Measurements from ENCODE around the gene SUFU. TPM values are rescaled to one million over a fixed set of nuclear protein-coding genes. Genes with fewer than 3 reads are reported as not detected.
"Not testable (repeated sequence)": the region's sequence is repeated elsewhere in the genome, so short reads cannot be mapped to it uniquely, and the experiment has no call there.

Gene SUFU
- total RNA-seq, 1 experiment from 2014 or later: 12.6 TPM

DNA sequence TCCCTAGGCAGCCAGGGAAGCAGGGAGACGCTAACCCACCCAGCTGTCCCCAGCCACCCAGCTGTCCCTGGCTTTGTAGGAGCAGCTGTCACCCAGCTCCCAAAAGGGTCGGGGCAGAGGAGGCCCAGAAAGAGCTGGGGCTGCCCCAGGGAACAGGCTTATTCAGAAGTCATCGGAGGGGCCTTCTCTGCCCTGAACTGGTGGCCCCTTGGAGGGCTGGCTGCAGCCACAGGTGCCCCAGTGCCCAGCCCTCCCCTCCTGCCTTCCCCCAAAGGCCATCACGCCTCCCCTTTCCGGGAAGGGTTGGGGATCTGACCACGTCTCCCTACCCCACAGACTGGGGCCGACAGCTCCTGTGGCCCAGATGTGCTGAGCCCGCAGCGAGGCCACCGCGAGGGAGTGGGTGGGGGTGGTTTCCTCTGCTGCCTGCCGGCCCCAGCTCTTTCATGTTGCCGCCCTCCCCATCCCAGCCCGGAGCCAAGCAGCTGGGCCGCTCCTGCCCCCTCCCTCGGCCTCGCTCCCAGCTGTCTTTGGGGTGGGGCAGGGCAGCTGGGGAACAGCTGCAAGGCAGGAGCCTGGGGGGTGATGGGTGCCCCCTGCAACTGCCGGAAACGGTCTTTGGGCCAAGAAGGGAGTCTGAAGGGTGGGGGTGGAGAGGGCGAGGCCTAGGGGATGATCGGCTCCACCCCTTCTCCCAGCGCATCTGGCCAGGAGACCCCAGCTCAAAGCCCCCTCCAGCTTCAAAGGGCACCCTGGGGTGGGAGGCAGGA is 157.3 kb downstream of the SUFU start:
- peak; percentile 99 for DNase-seq
- Histone ChIP-seq H3K4me1 (peaks cover 31% of the 10 kb centered on the region), H3K9me3 (replicated peaks) (no peaks in the 10 kb centered on the region), H3K4me3 (peak overlapping the region; percentile 26), H3K36me3 (peaks cover 15% of the 10 kb centered on the region), H3K27me3 (no peaks in the 10 kb centered on the region), H3K27ac (peak overlapping the region; percentile 97)

DNA sequence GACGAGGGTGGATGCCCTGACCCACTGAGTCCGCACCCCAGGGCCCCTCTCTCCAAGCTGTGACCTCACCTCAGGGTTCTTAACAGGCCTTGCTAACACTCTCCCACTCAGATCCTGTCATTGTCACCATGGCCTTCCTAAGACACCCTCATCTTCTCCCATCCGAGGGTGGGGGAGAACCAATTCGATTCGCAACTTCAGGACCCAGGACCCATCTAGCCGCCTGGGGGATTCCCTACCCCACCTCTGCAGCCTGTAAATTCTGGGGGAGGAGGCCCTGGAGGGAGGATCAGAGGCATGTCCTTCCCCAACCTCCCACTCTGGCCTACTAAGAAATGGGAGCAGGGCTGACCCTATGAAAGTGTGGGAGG is 157.9 kb downstream of the SUFU start:
- peaks cover 11% of the 10 kb centered on the region; the same call in 1 of the 2 replicates for H3K36me3 ChIP-seq
- H3K4me3 ChIP-seq: peak overlapping the region; percentile 18
- DNase-seq: no peak
- peaks cover 33% of the 10 kb centered on the region for H3K4me1 ChIP-seq
- no peaks in the 10 kb centered on the region for H3K27me3 ChIP-seq
- peak overlapping the region; percentile 97 for H3K27ac ChIP-seq
- no peaks in the 10 kb centered on the region for H3K9me3 ChIP-seq (replicated peaks)

DNA sequence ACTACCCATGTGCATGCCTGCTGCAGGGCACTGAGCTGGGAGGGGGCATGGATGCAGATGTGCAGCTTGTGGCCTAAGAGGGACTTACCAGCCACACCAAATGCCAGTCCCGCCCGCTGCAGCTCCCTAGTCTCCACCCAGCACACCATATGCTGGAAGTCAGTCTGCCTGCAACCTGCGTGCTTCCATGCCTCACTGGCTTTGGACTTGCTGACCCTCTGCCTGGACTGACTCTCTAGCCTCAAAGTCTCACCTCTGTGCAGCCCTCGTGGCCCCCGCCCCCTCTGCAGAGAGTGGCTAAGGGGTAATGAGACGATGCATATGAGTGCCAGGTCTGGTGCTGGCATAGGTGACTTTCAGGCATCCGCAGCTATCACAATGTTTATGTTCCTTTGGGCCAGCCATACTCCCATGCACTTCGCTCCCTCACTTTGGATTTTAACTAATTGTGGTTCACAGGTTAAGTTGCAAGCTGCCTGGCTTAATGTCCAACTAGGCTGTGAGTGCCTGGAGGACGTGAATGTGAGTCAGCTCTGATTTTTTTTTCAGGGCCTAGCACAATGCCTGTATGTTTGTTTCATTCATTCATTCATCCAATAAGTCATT is 162.2 kb downstream of the SUFU start:
- Histone ChIP-seq H3K9me3 (replicated peaks) (no peaks in the 10 kb centered on the region), H3K4me1 (peaks cover 52% of the 10 kb centered on the region), H3K36me3 (no peaks in the 10 kb centered on the region), H3K4me3 (no peak overlapping the region), H3K27me3 (no peaks in the 10 kb centered on the region), H3K27ac (no peak overlapping the region)
- DNase-seq: no peak

DNA sequence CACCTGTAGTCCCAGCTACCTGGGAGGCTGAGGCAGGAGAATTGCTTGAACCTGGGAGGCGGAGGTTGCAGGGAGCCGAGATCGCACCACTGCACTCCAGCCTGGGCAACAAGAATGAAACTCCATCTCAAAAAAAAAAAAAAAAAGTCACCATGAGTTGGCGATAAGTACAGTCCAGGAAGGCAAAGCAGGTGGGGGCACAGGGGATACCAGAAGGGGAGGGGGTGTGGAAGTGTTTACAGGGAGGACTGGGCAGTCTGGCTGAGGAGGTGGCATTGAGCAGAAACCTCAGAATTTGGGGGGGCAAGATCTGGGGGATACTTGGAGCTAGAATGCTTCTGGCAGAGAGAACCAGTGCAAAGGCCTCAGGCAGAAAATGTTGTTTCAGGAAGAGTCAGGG is 163.6 kb downstream of the SUFU start:
- not testable (repeated sequence) for H3K27ac ChIP-seq; H3K4me3 ChIP-seq; H3K9me3 ChIP-seq (replicated peaks); H3K27me3 ChIP-seq; DNase-seq; H3K36me3 ChIP-seq
- H3K4me1 ChIP-seq: peaks cover 43% of the 10 kb centered on the region

DNA sequence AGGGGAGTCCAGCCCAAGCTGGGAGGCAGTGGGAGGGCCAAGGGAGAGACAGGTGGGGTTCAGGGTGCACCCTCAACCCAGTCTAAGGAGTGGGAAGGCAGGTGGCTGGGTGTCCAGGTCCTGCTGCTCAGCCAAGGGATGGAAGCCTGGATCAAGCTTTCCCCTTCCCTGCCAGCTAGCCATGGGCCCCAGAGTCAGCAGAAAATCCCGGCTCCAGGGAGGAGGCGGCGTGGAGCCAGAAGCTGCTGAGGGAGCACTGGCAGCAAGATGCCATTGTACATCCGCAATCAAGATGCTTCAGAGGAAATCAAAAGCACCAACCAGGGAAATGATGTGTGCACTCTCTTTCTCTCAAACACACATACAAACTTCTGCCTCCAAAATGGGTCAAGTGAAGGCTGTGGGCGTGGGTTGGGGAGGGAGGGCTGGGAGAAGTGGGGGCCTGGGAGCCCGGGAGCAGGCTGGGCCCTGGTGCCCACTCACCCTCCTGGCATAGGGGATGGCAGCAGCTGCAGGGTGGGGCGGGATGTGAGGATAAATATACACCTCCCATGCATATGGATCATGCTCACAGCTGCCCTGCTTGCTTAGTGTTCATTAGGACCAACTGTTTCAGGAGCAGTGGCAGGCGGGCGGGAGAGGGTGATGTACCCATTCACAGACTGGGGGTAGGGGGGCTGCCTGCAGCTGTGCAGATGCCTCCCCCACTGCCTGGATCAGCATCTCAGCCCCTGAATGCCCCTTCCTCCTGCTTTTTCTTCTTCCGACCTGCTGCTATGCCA is 164.7 kb downstream of the SUFU start:
- peak overlapping the region; percentile 6; the same call in 1 of the 2 replicates for H3K27ac ChIP-seq

DNA sequence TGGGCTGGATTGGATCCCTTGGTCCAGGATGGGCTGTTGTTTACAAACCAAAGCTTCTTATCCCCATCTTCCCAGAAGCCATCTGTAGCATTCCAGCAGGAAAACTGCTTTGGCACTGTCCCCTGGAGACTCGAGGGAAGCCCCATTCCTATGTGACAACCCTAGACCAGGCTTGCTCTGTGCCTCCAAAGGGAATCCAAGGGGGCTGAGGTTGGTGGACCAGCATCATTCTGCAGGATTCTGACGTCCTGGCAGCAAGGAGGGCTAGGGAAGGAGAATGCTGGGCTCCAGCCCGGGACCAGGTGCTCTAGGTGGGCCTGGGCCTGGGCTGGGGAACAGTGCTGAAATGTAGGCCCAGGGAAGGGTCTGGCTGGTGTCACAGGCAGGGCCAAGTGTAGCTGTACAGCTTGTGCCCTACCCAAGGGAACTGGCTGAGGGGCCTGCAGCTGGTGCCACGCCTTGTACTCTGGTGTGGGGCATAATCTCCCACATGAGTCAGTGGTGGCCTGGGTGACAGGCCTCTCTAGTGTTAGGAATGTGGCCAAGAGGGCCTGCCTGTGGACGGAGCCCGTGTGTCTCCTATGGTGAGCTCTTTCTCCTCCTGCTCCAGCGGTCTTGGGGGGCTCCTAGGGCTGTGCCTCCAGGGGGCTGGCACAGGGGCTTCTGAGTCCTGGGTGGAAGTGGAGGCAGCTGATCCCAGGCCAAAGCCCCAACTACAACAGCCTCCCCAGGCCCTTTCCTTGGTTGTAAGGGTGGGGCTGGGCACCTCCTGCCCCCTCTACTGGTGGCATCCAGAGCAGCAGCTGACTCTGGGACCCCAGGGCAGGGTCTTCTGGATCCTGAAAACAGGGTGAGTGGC is 165.7 kb downstream of the SUFU start:
- peak; percentile 65 to 69 for DNase-seq
- Histone ChIP-seq H3K9me3 (replicated peaks) (no peaks in the 10 kb centered on the region), H3K27ac (peak overlapping the region; percentile 6), H3K4me3 (no peak overlapping the region), H3K4me1 (peaks cover 42% of the 10 kb centered on the region), H3K27me3 (no peaks in the 10 kb centered on the region), H3K36me3 (no peaks in the 10 kb centered on the region)

More for the DNA sequence above, 164.7 kb downstream of the SUFU start:
- no peak overlapping the region for H3K4me3 ChIP-seq
- peaks cover 44% of the 10 kb centered on the region for H3K4me1 ChIP-seq
- H3K27me3 ChIP-seq: no peaks in the 10 kb centered on the region
- DNase-seq: no peak
- H3K9me3 ChIP-seq (replicated peaks): no peaks in the 10 kb centered on the region
- no peaks in the 10 kb centered on the region for H3K36me3 ChIP-seq

DNA sequence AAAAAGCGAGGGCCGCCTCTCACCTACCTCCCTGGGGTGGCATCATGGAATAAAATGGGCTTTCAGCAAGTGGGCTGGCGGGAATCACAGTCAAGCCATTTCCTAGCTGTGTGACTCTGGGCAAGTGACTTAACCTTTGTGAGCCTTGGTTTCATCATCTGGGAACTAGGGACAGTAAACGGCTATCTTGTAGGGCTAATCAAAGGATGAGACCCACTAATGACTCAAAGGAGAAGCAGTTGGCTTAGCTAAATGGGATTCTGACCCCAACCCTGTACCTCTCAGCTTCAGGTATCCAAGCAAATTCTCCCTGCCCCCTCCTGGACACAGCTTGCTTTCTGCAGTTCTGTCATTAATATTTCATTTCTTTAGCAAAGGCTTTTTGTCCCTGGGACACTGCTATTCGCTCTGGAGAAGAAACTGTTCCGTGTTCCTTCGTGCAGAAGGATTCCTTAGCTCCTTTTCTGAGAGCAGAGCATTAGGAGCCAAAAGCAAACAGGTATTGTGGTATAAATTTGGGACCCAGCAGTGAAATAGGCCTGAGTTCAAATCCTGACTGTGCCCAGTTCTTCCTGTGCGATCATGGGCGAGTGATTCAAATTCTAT is 166.4 kb downstream of the SUFU start:
- H3K36me3 ChIP-seq: no peaks in the 10 kb centered on the region
- no peak overlapping the region for H3K4me3 ChIP-seq
- H3K27ac ChIP-seq: no peak overlapping the region; the same call in 1 of the 2 replicates
- peaks cover 48% of the 10 kb centered on the region for H3K4me1 ChIP-seq
- no peaks in the 10 kb centered on the region for H3K9me3 ChIP-seq (replicated peaks)
- no peak for DNase-seq
- H3K27me3 ChIP-seq: no peaks in the 10 kb centered on the region

DNA sequence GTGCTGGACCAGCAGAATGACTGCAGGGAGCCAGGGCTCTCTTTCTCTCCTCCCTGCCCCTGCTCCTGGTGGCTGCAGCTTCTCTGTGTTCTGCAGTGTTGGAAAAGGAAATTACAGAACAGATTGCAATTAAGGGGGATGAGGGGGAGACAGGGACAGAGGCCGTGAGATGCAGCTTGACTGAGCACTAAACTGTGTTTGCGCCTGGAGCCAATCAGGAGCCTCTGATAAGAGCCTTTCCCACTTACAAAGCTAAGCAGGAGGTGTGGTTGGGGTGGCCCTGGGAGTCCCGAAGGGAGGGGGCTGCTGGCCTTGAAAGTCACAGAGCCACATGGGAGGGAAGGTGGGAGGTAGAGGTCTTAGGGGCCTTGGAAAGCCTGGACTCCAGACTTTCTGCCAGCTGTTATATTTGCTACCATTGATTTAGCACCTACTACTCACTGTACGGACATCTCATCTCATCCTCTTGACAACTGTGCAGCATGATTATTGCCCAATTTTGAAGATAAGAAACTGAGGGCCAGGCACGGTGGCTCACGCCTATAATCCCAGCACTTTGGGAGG is 167.2 kb downstream of the SUFU start:
- Histone ChIP-seq H3K36me3 (no peaks in the 10 kb centered on the region), H3K27ac (no peak overlapping the region), H3K27me3 (no peaks in the 10 kb centered on the region), H3K9me3 (replicated peaks) (no peaks in the 10 kb centered on the region), H3K4me3 (no peak overlapping the region), H3K4me1 (peaks cover 55% of the 10 kb centered on the region)
- DNase-seq: no peak

DNA sequence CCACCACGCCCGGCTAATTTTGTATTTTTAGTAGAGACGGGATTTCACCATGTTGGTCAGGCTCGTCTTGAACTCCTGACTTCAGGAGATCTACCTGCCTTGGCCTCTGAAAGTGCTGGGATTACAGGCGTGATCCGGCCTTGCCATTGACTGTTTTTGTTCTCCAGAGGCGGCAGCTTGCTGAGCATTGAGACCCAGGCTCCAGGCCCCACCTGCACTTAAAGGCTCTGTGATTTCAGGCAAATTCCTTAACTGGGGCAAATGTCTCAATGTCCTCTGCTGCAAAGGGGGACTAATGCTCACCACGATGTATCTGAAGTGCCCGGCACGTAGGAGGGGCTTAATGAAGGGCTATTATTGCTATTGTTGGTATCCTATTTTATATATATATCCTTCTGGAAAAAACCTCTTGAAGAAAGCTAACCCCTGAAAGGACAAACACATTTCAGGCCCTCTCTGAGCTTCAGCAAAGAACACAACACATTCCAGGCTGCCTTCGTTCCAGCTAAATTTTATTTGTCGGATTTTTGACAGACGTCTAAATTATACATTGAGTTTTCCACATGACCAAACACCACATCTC is 169.6 kb downstream of the SUFU start:
- H3K27me3 ChIP-seq: no peaks in the 10 kb centered on the region
- no peak for DNase-seq
- peak overlapping the region; percentile 46 for H3K27ac ChIP-seq
- H3K9me3 ChIP-seq (replicated peaks): no peaks in the 10 kb centered on the region
- H3K4me3 ChIP-seq: peak overlapping the region; percentile 46
- H3K36me3 ChIP-seq: no peaks in the 10 kb centered on the region
- H3K4me1 ChIP-seq: peaks cover 65% of the 10 kb centered on the region

DNA sequence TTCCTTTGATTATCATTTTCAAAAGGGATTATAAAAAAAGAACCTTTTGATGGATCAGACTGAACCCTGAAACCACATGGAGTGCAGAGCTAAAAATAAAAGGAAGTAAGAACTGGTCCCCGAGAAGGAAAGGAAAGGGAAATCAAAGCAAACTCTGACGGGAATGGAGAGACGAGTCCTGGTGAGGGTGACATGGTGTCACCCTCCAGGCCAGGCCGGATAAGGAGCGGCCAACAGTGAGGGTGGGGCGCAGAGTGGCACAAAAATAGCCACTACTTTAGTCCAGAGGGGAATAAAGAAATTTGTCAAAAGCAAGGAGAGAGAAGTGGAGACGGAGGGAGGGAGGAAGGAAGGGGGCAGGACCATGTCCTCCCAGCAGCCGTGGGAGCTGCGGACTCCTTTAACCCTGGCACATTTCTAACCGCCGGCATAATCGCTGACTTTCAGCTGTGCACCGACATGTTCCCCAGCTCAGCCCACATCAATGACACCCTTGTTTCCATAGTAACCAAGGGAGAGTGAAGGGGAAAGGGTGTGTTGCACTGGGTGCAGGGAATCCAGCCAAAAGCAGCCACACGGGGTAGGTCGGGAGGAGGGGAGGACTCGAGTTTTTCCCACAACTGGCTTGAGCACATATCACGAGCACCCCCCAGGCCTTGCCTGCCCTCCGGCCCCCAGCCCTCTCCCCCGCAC is 170.2 kb downstream of the SUFU start:
- Histone ChIP-seq H3K9me3 (replicated peaks) (no peaks in the 10 kb centered on the region), H3K4me1 (peaks cover 65% of the 10 kb centered on the region), H3K4me3 (peak overlapping the region; percentile 46), H3K36me3 (no peaks in the 10 kb centered on the region), H3K27me3 (no peaks in the 10 kb centered on the region), H3K27ac (peak overlapping the region; percentile 46)
- DNase-seq: peak; percentile 91 to 95

DNA sequence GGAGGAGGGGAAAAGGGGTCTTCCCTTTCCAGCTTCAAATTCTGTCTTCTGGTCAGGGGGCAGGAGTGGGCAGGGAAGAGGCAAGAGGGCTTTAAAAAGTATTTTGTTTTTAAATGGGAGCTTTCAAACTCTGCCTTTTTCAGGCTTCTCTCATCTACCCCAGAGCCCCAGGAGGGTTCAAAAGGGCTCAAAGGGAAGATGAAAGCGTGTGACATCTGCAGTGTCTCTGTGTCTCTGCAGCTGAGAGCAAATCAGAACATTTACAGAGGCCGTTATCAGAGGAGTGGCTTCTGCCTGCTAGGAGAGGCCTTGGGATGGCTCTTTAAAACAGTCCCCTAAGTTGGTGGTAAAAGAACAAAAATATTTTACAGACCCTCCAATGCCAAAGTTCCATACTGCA is 170.8 kb downstream of the SUFU start:
- Histone ChIP-seq H3K4me1 (peaks cover 65% of the 10 kb centered on the region), H3K4me3 (peak overlapping the region; percentile 46), H3K27ac (peak overlapping the region; percentile 46; the same call in 1 of the 2 replicates), H3K36me3 (no peaks in the 10 kb centered on the region), H3K27me3 (no peaks in the 10 kb centered on the region), H3K9me3 (replicated peaks) (no peaks in the 10 kb centered on the region)
- peak in 1 of 2 experiments; percentile 54 for DNase-seq

DNA sequence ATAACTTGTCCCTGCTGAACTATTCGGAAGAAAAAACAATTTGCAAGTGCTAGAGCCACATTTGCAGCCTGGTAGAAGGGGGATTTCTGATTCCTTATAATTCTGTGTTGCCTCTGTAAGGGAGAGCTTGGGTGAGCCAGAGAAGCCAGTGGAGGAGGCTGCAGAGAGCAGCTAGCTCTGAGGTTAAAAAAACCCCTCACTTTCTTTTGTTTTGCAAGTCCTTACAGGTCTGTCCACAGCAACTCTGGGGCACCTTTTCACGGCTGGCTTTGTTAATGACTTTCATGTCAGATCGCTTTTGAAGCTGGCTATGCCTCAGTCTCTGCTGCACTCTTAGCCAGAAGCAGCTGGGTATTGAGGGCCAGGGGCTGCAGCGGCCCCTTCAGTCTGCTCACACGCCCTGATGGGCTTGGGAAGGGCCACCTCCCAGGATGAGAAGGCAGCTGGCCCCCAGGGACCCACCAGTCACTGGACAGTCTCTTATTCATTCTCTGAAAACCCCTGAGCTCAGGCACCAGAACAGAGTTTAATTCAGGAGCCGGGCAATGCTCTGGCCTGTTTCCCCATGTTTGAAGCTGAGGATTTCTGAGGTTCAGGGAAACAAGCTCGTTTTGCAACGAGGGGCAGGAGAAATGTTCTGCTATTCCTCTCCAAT is 171.4 kb downstream of the SUFU start:
- no peak overlapping the region; the same call in 1 of the 2 replicates for H3K4me3 ChIP-seq
- H3K36me3 ChIP-seq: no peaks in the 10 kb centered on the region
- peak in 1 of 2 experiments; percentile 51 for DNase-seq
- peak overlapping the region; percentile 33; the same call in 1 of the 2 replicates for H3K27ac ChIP-seq
- H3K4me1 ChIP-seq: peaks cover 61% of the 10 kb centered on the region
- H3K9me3 ChIP-seq (replicated peaks): no peaks in the 10 kb centered on the region
- H3K27me3 ChIP-seq: no peaks in the 10 kb centered on the region

All from SJCRH30 (cell line).